AG04449 (cell line): ENCODE measurements around the gene FKRP.
"Not testable (repeated sequence)": the region's sequence is repeated elsewhere in the genome, so short reads cannot be mapped to it uniquely, and the experiment has no call there.

Experiments used
- CTCF ChIA-PET: fragments of 350-600 bp; formaldehyde crosslinking; extraction: SDS; loops from one replicate; lab custom pipeline; 2021; ENCODE audit warnings: antibody characterized with exemption; lab: Yijun Ruan, JAX
- POLR2A ChIA-PET: fragments of 400-600, 350-600 bp; formaldehyde crosslinking; extraction: SDS; loops from one replicate; lab custom pipeline; 2020; ENCODE audit warnings: antibody characterized with exemption, inconsistent platforms; lab: Yijun Ruan, JAX
- DNase-seq: peaks from one replicate; pipeline ENCODE4 v3.0.0-alpha.2; 2010; ENCODE audit warnings: low read depth, low spot score
- H3K4me3 ChIP-seq: 2 replicates; pipeline ENCODE4 v1.5.1; 2011; ENCODE audit warnings: low read depth, mild to moderate bottlenecking, control low read depth, low read length
- TF ChIP-seq, protein P1 (sequence below): IDR thresholded peaks from one replicate; pipeline ENCODE4 v1.5.1; 2011; ENCODE audit warnings: mild to moderate bottlenecking, moderate library complexity, low read length, control low read depth, inconsistent platforms; ENCODE audit not compliant: insufficient read depth; ENCODE audit errors: missing control alignments

FKRP gene

GRCh38 chr19:46797881-46798280 lies 52.0 kb downstream of the FKRP start:
- POLR2A ChIA-PET: no interaction called here
- no peak for DNase-seq
- TF ChIP-seq, protein P1, sequence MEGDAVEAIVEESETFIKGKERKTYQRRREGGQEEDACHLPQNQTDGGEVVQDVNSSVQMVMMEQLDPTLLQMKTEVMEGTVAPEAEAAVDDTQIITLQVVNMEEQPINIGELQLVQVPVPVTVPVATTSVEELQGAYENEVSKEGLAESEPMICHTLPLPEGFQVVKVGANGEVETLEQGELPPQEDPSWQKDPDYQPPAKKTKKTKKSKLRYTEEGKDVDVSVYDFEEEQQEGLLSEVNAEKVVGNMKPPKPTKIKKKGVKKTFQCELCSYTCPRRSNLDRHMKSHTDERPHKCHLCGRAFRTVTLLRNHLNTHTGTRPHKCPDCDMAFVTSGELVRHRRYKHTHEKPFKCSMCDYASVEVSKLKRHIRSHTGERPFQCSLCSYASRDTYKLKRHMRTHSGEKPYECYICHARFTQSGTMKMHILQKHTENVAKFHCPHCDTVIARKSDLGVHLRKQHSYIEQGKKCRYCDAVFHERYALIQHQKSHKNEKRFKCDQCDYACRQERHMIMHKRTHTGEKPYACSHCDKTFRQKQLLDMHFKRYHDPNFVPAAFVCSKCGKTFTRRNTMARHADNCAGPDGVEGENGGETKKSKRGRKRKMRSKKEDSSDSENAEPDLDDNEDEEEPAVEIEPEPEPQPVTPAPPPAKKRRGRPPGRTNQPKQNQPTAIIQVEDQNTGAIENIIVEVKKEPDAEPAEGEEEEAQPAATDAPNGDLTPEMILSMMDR: no peak
- CTCF ChIA-PET: interaction anchor here (1.5 kb wide), 1 partner anchor 12 kb away, joined by 4 read pairs; no protein-coding TSS in a partner anchor
- H3K4me3 ChIP-seq: no peak overlapping the region

DNA sequence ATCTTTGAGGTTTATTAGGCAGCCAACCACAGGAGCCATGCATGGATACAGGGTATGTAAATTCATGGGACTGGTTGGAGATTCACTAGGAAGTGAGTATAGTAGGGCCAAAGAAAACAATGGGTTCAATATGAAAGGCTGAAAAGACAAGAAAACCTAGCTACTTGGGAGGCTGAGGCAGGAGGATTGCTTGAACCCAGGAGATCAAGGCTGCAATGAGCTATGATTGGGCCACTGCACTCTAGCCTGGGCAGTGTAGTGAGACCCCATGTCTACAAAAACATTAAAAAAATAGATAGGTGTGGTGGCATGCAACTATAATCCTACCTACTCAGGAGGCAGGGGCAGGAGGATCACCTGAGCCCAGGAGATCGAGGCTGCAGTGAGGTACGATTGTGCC lies 52.9 kb downstream of the FKRP start:
- TF ChIP-seq, protein P1: no peak
- CTCF ChIA-PET: interaction anchor here (0.9 kb wide), 1 partner anchor 43 kb away, joined by 4 read pairs; no protein-coding TSS in a partner anchor
- POLR2A ChIA-PET: interaction anchor here (0.6 to 0.9 kb wide), 2 partner anchors 11 to 12 kb away, joined by 3 read pairs; no protein-coding TSS in a partner anchor
- H3K4me3 ChIP-seq: no peak overlapping the region
- DNase-seq: no peak

DNA sequence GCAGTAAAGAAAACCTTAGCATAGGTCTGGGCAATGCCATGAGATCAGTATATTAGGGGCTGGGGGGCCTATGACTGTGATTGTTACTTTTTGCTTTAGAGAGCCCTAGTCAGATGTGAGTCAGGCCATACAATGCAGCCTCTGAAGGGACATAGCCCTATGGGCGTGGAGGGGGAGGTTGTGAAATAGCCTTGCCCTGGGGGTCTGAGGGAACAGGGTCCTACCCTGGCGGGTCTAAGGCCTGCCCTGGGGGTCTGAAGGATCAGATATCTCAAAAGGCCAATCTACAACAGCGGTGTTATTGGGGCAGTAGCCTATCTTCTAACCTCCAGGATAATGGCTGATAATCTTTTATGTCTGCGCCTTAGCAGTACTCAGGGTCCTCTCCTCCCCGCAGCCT lies 56.3 kb downstream of the FKRP start:
- TF ChIP-seq, protein P1: no peak

GRCh38 chr19:46803555-46803954 lies 57.7 kb downstream of the FKRP start:
- no peak overlapping the region for H3K4me3 ChIP-seq
- no peak for DNase-seq
- TF ChIP-seq, protein P1: no peak
- POLR2A ChIA-PET: no interaction called here
- CTCF ChIA-PET: interaction anchor here (0.9 kb wide), 1 partner anchor 21 kb away, joined by 3 read pairs; no protein-coding TSS in a partner anchor

More for the DNA sequence above, 56.3 kb downstream of the FKRP start:
- H3K4me3 ChIP-seq: no peak overlapping the region
- CTCF ChIA-PET: no interaction called here
- POLR2A ChIA-PET: no interaction called here
- DNase-seq: no peak

GRCh38 chr19:46804432-46804831 lies 58.6 kb downstream of the FKRP start:
- not testable (repeated sequence) for H3K4me3 ChIP-seq, DNase-seq
- POLR2A ChIA-PET: interaction anchor here (0.9 kb wide), 1 partner anchor 16 kb away, joined by 3 read pairs; the partner anchor contains the start of gene SLC1A5
- CTCF ChIA-PET: interaction anchor here (1.1 kb wide), 1 partner anchor 12 kb away, joined by 3 read pairs; no protein-coding TSS in a partner anchor

- TF ChIP-seq, protein P1: no peak
- ChIA-PET POLR2A (no interaction called here), CTCF (interaction anchor here (0.5 to 1.0 kb wide), 5 partner anchors 15 to 222 kb away, joined by 3 read pairs; no protein-coding TSS in a partner anchor)
- no peak overlapping the region for H3K4me3 ChIP-seq
- no peak for DNase-seq
These were observed 60.8 kb downstream of the FKRP start for GRCh38 chr19:46806656-46807055.
